Activated effector memory CD4-positive, alpha-beta T cell treated with anti-CD3 and anti-CD28 coated beads, Interleukin-2, amount 50 U/mL, for 16 hours (primary cell): ENCODE results near the gene MSI2.
"Not testable (repeated sequence)": the region's sequence is repeated elsewhere in the genome, so short reads cannot be mapped to it uniquely, and the experiment has no call there.

Experiments used
- DNase-seq: peaks from one replicate; pipeline ENCODE4 v3.0.0-alpha.2; 2020

Gene MSI2

DNA sequence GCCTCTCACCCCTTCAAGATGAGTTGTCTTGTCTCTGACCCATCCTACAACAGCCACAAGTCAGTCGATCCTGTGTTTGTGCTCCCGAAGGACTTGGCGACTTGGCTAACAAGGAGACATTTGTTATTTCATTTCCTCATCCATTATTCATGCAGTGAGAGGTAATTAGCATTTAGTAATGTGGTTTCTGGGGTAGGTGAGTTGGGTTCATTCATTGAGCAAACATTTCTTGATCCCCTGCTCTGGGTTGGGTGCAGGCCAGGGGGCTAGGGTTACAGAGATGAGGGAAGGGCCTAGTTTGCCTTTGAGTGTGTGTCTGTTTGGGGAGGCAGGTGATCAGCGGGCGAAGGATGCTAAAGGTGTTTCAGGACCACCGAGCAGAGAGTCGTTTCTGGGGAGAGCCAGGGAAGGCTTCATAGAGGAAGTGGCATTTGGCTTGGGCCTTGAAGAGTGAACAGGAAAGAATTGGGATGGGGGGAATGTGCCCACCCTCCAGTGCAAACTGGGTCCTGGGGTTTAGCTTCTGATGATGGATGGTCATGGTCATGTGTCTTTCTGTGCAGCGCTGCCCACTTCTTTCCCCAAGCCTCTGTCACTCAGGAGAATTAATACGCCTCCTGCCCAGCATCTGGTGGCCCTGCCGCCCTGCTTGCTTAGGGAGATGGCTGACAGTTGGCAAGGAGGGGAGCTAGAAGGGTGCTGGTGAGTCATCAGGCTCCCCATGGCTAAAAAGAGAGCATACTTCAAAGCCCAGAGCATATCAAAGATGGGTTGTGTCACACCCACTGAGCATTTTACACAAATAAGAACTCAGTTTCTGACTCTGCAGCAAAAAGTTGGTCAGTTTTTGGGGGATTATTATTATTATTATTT is 38.5 kb downstream of the MSI2 start:
- DNase-seq, result no peak

DNA sequence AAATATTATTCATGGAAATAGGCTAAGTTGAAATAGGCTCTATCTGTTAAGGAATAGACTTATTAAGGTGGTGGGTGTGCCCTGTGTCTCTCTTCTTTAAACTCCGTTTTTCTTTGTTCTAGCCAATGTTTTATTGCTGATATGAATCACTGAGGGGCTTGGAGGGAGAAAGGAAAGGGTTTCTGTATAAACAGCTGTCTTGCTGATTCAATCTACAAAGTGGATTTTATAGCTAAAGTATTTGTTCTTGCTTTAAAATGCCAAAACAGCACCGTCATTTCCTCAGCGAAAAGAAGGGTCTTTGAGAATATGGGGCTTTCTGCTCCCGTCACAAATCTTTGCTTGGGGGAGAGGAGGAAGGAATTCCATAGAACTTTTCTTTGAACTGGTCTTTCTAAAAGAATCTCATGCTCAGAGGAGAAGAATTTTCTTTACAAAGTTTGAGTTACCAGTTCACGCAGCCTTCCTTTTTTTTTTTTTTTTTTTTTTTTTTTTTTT is 39.3 kb downstream of the MSI2 start:
- no peak for DNase-seq

DNA sequence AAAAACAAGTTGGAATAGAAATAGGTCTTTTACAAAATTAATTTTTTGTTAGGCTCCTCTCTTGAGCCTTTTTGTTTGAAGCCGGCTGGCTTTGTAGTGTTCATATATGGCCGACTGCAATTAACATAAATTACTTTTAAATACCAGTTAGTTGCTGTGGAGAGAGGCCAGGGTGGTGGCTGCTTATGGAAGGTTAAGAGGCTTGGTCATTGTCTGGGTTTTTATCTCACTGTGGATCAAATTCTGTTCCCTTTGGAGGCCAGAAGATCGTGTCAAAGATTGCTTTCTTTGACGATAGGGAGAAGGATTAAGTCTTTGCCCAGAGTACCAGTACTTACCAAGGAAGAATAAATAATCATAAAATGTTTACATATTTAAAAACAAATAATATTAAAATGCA is 39.9 kb downstream of the MSI2 start:
- no peak for DNase-seq

DNA sequence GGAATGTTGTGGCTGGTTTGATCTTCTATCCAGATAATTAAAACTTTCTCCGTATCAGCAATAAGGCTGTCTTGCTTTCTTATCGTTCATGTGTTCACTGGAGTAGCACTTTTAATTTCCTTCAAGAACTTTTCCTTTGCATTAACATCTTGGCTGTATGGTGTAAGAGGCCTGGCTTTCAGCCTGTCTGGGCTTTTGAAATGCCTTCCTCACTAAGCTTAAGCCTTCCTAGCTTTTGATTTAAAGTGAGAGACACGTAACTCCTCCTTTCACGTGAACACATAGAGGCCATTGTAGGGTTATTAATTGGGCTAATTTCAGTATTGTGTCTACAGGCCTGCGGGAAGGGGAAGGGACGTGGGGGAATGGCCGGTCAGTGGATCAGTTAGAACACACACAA is 42.9 kb downstream of the MSI2 start:
- no peak for DNase-seq

DNA sequence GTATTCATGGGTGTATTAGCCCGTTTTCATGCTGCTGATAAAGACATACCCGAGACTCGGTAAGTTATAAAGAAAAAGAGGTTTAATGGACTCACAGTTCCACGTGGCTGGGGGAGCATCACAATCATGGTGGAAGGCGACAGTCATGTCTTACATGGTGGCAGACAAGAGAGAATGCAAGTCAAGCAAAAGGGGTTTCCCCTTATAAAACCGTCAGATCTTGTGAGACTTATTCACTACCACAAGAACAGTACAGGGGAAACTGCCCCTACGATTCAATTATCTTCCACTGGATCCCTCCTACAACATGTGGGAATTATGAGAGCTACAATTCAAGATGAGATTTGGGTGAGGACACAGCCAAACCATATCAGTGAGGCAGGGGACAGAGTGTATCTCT is 44.3 kb downstream of the MSI2 start:
- DNase-seq, result not testable (repeated sequence)

DNA sequence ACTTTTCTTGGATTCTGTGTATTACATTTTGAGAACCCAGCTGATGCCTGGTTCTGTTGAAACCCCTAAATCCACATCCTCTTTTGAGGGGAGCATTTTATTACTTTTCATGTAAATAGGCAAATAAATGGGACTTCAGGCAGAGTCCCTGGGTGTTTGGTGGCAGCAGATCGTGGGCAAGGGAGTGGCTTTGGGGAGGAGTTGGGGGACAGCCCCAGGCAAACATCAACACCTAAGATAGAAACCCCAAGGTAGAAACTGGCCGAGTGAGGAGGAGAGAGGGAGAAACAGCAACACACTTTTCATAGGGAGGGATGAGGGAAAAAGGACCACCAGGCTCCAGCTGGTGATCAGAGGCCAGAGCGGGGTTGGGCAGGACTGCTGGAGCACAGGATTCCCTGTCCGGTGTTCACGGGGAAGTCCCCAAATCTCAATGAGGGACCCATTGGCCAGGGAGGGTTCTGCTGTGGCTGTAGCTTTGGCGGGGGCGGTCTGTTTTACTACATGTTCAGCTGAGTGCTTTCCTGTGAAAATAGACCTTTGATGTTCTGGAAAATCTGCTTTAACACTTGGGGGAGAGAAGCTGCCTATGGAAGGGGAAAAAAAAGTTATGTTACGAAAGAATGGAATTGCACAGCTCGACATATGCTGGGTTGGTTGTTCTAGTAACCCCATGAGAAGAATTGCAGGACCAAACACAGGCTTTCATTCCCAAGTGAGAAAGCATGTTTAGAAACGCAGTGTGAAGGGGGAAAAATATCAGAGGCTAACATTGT is 46.6 kb downstream of the MSI2 start:
- DNase-seq, result no peak

DNA sequence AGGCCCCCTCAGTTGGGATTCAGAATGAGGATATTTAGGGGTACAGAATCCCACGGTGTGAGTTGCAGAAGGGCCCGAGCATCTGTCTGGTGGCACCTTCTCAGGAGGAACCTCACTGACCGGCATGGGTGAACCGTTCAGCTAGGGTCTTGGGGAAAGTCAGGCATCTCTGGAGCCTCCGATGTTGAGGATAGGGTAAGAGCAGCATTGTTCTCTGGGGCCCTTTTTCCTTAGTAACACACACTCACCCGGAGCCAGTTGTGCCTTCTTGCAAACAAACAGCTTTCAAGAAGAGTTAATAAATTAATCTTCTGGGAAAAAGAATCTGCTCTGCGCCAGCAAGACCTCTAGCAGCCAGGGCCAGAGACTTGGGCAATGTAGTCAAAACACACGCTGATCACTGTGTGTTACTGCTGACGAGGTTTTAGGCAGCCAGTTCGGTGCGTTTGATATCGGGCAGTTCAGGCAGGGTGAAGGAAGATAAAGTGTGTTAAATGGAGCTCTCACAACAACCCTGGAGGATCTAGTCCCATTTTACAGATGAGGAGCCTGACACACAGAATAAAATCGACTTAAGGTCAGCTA is 48.9 kb downstream of the MSI2 start:
- no peak for DNase-seq

DNA sequence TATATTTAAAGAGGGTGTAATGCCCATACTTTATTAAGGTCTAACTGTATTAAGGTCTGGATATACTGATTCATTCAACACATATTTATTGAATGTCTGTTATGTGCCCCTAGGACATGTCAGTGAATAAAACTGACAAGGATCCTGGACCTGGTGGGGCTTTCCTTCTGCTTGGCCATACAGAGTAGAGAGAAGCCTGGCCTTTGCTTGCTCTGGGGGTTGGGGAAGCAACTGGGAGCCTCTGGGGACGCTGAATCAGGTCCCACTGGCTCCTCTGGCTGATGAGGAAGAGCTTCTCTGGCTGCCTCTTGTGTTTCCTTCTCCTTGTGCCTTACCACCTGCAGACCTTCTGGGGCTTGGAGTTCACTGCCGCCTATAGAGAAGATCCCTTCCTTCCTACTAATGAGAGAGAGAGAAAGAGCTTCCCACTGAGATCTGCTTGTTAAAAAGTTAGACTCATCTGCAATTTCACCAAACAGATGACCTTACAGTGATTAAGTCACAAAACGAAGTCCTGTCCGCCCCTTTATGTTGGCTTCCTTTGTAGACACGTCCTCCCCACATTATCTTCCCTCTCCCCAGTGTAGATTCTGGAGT is 49.7 kb downstream of the MSI2 start:
- no peak for DNase-seq

DNA sequence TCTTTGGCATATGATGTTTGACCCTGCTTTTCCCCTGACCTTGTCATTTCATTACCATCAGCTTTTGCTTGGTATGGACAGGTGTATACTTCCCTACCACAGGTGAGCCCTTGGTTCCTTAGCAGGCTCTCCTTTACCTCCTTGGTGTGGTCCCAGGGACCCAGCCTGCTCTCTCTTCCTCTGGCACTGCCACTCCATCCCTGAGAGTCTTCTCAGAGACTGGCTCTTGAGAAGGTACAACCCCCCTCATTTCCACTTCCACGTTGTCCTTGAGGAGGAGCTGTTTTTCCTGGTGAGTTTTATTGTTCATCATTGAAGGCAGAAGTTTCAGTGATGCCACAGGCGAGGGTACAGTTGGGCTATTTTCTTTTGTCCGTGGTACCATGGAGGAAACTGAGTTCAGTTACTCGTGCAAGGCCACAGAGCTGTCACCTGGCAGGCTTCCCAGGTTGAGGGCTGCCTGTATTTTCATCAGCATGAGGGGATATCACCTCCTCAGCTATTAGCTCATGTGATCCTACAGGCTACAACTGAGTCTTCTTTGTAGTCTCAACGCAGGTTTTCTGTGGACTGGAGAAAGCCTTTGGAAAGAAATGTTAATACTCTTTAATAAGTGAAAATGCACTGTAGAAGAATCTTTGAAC is 52.3 kb downstream of the MSI2 start:
- DNase-seq, result no peak

DNA sequence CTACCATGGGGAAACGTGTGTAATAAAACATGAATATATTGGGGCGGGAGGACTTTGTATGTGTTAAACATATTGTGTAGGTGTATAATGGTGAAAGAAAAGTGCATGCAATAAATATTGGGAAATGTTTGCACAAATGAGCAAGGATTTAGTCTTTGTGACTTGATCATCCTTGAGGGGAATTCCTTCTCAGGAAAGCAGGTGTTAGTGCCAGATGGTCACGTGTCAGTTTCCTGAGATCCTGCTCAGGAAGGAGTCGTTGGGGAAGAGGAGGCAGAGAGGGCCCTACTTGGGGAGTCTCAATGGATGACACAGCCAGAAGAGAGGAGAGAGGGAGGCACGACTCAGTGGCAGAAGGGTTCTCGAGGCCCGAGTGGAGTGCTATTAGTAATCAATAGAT is 53.2 kb downstream of the MSI2 start:
- DNase-seq, result no peak

DNA sequence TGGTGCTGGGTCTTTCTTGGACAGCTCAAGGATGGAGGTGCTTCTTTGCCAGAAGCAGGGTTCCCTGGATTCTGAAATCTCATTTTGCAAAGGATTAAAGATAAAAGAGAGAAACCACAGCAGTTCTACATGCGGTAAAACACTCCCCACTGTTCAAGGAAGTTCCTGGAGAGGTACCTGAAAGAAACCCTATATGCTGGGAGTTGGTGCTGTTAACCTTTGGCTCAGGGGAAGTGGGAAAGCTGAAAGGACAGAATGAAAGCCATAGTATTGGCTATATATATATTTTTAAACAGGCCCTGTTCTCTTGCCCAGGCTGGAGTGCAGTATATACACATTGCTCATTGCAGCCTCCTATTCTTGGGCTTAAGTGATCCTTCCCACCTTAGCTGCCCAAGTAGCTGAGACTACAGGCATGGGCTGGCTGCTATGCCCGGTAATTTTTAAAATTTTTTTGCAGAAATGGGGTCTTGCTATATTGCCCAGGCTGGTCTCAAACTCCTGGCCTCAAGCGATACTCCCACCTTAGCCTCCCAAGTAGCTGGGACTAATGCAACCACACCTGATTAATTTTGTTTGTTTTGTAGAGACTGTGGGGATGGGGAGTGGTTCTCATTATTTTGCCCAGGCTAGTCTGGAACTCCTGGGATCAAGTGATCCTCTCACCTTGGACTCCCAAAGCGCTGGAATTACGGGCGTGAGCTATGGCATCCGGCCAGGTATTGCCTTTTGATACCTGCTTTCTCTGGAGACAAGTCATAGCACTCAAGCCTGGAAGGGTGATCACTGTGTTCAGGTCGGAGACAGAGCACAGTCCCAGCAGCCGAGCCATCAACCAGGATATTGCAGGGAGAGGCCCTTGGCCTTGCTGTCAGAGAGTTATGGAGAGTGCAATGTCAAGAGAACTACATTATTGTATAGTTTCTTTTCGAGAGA is 55.2 kb downstream of the MSI2 start:
- no peak for DNase-seq

DNA sequence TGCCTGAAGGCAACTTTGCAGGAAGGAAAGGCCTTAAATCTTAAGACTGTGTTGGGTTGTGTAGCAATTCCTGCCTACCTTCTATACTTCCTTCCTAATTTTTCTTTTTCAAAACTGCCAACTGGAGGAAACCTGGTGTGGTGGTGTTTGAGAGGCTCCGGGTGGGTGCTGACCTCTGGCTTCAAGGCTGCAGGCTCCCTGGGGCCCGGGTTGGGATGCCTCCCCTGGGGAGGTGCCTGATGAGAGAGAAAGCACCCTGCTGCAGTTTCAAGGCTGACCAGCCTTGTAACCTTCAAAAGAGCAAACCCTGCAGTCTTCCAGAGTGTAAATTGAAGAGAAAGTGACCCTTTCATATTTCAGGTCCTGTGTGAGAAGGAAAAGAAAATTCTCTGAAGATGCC is 55.9 kb downstream of the MSI2 start:
- DNase-seq, result no peak

DNA sequence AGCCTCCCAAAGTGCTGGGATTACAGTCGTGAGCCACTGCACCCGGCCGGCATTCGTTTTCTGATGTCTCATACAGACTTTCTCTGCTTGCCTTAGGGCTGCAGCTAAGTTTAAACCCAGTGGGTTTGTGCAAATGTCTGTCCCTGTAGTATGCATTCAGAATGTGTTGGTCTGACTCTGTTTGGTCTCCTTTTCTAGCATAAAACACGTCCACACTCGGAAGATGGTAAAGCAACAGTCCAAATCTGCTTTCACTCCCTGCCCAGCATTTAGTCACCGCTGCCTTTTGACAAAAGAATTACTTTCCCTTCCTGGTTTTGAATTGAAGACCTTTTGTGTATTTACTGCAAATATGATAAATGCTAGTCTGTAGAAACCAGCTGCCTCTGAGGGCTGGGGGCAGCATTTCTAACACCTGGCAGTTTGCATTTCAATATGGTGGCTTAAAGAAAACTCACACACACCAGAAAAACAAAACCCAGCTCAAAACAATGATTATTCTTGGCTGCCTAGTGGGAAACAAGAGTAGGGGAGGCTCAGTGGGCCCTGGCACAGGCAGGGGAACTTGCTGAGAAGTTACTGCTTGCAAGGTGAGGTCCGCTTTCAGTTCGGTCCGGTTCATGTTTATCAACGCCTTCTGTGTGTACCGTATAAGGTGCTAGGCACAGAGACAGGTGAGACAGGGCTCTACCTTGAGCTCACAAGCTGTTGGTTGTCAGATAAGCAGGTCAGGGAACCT is 56.9 kb downstream of the MSI2 start:
- DNase-seq, result no peak

DNA sequence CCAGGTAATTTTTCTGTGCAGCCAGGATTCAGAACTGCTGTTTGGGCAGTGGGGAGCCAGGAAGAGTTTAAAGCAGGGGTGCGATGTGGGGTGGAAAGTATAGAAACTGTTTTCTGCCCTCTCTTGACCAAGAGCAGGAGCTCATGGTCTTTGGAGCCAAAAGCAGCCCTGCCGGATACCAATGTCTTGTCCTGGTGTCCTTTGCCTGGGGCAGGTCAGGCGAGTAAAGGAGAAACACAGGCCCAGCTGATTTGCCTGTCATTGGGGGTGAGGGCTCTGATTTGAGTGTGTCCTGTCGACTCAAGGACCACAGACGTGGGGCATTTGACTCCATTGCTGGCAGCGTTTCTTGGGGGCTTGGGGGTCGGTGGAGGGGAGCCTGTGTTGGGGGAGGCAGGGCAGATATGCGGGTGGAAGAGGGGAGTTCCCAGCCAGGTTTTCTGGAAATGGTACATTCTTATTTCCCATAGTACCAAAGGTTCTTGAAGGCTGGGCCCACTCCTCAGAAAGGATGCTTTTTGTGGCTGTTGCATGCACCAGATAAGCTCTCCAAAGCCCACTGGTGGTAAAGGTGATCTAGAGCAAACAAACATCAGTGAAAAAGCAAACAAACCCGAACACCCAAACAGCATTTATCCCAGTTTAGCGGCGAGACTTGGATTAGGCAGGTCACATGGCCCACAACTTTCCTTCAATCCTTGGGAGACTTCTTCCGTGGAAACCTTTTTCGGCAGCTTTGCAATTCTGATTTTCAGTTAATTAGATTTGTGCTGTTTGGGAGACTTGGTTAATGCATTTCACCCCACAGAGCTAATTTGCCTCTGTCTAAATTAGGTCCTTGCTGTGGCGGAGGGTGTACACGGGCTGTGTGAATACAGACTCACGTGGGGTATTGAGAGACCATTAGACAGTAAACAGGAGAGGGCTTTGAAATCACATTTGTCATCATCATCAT is 59.0 kb downstream of the MSI2 start:
- no peak for DNase-seq

DNA sequence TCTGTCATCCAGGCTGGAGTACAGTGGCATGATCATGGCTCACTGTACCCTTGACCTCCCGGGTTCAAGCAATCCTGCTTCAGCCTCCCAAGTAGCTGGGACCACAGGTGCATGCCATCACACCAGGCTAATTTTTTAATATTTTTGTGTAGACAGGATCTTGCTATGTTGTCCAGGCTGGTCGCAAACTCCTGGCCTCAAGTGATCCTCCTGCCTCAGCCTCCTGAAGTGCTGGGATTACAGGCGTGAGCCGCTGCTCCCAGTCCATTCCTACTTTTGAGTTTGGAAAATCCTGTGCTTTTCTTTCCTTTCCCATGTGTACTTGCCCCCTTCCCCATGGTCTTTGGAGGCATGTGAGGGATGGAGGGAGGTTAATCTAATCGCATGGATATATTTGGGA is 60.0 kb downstream of the MSI2 start:
- no peak for DNase-seq

DNA sequence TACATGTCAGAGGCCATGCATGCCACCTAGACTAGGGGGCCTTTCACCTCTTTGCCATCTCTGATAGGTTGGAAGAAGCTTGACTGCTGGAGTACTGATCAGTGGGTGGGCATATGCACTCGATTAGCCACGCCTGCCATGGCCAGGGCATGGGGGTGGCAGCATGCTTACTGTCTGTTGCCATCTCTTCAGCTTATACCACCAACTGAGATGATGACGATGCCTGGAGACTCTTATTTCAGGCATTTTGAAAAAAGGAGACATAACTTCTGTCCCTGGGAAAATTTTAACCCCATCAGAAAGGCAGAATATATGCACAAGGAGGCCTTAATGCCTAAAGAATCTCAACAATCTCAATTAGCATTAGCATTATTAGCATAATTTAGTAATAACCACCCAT is 60.8 kb downstream of the MSI2 start:
- no peak for DNase-seq

DNA sequence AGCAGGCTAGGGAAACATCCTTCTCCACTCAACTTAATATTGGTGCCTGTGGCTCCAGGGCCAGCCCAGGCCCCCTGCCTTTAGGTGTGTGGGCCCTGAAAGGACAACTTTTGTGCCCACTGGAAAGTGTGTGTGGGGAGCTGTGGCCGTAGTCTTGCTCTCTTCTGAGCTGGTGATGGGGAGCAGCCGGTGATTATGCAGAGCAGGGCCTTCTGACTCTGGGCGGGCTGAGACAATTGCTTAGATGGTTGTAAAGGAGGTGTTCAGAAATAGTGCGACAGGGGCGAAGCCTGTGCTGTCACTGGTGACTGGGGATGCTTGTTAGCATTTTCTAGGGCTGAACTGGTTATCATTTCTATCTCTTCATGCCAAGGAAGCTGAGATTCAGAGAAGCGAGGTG is 62.6 kb downstream of the MSI2 start:
- no peak for DNase-seq

DNA sequence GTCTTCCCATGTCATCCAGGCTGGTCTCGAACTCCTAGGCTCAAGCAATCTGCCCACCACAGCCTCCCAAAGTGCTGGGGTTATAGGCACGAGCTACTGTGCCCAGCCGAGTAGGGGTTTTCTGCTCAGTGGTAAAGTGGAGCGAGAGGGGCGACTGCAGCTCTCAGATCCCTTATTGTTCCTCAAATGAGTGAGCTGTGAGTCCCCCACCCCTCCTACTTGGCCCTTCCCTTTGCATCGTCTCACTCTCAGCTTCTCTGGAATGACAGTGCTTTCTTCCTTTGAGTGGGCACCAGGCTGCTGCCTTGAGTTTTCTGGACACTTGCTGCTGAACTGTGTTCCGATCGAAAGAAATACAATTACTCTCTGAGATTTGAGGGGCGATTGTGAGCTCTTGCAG is 63.5 kb downstream of the MSI2 start:
- DNase-seq, result no peak

DNA sequence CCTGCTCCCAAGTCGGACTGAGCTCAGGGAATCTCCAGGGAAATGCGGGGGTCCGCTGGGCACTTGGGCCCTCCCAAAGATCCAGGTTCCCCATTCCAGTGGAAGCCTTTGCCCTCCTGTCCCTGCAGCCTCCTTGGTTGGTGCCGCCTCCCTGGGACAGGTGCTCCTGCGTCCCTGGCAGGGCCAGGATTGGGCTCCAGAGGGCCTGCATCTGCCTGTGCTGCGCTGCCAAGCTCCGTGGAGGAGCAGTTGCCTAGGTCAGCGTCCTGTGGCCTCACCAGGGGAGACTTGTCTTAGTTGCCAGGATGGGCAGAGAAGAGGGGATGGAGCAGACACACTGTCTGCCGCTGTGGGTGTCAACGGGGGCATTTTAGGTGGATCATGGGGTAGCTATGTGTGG is 67.1 kb downstream of the MSI2 start:
- DNase-seq, result no peak

DNA sequence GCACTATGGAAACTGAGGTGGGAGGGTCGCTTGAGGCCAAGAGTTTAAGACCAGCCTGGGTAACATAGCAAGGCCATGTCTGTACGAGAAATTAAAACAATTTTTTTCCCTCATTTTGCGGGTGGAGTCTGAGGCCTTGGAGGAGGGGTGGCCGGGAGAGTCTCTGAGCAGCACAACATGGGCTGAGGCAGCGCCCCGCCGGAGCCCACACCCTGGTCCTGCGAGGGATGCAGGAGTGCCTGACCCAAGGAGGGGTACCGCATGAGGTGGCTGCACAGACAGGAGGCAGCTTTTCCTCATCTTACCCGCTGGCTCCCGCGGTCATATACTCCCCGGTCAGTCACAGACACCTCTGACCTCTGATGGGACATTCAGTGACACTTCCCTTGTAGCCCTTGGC is 67.7 kb downstream of the MSI2 start:
- DNase-seq, result no peak
